GM12874 (cell line): ENCODE measurements around the gene SFTA2.
A peak's percentile ranks its signal among the peaks of the same experiment; 100 is the strongest.

Experiments
- TF ChIP-seq, protein P1 (sequence below): IDR thresholded peaks from 2 replicates; pipeline ENCODE4 v1.5.1; 2011; ENCODE audit warnings: low read depth, mild to moderate bottlenecking, control low read depth, low read length, moderate library complexity; ENCODE audit not compliant: insufficient read depth

Gene SFTA2

GRCh38 chr6:30931969-30932645, at the start of gene SFTA2:
Gene SFTA2 (minus strand): TSS chr6:30932170. CDS start chr6:30932096, 74 bp downstream.
- TF ChIP-seq, protein P1, sequence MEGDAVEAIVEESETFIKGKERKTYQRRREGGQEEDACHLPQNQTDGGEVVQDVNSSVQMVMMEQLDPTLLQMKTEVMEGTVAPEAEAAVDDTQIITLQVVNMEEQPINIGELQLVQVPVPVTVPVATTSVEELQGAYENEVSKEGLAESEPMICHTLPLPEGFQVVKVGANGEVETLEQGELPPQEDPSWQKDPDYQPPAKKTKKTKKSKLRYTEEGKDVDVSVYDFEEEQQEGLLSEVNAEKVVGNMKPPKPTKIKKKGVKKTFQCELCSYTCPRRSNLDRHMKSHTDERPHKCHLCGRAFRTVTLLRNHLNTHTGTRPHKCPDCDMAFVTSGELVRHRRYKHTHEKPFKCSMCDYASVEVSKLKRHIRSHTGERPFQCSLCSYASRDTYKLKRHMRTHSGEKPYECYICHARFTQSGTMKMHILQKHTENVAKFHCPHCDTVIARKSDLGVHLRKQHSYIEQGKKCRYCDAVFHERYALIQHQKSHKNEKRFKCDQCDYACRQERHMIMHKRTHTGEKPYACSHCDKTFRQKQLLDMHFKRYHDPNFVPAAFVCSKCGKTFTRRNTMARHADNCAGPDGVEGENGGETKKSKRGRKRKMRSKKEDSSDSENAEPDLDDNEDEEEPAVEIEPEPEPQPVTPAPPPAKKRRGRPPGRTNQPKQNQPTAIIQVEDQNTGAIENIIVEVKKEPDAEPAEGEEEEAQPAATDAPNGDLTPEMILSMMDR: no peak

GRCh38 chr6:30979690-30980089, 47.7 kb upstream of the SFTA2 start:
- TF ChIP-seq, protein P1: no peak

- TF ChIP-seq, protein P1: no peak
Measured at GRCh38 chr6:30979141-30979540, 47.2 kb upstream of the SFTA2 start.

DNA sequence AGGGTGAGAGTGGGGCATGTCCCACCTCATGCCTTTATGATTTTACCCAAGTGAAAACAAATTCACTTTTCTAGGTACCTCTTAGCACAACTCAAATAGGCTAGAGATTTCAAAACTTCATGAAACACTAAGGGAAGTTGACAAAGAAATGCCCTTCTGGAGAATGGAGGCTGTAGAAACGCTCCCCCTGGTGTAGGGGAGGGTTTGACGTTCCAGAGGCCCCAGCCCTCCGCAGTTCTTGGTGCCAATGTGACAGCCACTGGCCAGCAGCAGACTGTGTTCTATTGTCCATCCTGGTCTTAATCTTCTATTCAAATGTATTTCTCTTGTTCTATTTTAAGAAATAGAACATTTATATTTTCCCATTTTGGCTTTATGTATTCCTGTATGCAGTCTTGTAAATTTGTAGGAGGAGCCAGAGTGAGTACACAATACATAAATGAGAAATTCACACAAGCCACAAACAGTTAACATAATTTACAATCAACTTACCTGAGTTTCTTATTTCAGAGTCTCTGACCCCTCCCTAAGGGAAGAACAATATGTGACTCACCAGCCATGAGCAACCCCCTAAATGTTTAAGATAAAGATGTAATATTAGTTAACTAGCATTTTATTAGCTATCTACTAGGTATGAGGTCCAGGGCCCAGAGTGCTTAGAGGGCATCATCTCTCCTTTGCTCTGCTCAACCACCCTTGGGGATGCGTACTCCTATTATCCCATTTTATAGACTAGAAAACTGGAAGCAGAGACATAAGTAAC, 42.7 kb upstream of the SFTA2 start:
- TF ChIP-seq, protein P1: no peak

GRCh38 chr6:30972816-30973215, 40.8 kb upstream of the SFTA2 start:
- TF ChIP-seq, protein P1: no peak

GRCh38 chr6:30970946-30971345, 39.0 kb upstream of the SFTA2 start:
- TF ChIP-seq, protein P1: no peak

GRCh38 chr6:30966154-30966553, 34.2 kb upstream of the SFTA2 start:
- TF ChIP-seq, protein P1: peak; percentile 27; the same call in 1 of the 2 replicates
